T follicular helper cell (primary cell): ENCODE measurements around the gene KANK3.
A peak's percentile ranks its signal among the peaks of the same experiment; 100 is the strongest.
"Not testable (repeated sequence)": the region's sequence is repeated elsewhere in the genome, so short reads cannot be mapped to it uniquely, and the experiment has no call there.

ENCODE experiments used
- DNase-seq: peaks from one replicate; pipeline ENCODE4 v3.0.0-alpha.2; 2020; ENCODE audit warnings: low read depth
- total RNA-seq, 2 experiments: gene quantifications; one replicate each; lab custom pipeline; 2026; lab: John Stamatoyannopoulos, UW

The KANK3 gene
- total RNA-seq: 0.87 to 5.4 reads per million in 2 experiments

DNA sequence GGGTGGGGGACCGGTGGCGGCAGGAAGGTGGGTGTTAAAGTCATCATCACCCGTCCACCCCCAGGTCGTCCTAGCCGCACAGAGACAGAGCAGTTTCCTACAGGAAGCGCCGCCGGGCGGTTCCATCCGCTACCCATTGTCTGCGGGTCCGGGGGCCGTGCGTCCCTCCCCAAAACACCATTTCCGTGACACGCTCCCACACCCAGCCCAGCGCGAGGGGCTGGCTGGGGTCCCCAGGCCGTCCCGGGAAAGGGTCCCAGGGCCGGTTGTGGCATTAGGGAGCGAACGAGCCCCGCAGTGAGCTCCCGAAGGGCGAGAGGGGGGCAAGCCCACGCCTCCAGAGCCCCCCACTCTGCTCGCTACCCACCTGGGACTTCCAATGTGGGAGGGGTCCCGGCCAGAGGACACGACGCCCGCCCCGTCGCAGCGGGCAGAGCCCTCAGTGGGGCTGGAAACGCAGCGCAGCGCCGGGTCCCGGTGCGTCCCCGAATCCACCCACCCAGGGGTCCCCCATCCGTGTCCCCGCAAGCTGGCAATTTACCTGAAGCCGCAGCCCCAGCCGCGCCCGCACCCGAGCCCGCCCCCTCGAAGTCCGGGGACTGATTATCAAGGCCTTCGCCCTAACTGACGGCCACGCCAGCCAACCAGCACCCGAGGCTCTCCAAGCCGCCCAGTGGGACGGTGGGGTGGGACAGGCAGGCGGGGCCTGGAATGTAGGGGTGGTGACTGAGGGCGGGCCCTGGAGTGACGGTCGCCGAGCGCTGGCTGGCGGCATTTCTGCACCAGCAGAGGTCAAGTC lies at the start of gene KANK3:
Gene KANK3 (minus strand): TSS at position 579 of the 799 bp plus-strand sequence. CDS start 5,434 bp downstream, outside the sequence.
- peak; percentile 85 for DNase-seq

DNA sequence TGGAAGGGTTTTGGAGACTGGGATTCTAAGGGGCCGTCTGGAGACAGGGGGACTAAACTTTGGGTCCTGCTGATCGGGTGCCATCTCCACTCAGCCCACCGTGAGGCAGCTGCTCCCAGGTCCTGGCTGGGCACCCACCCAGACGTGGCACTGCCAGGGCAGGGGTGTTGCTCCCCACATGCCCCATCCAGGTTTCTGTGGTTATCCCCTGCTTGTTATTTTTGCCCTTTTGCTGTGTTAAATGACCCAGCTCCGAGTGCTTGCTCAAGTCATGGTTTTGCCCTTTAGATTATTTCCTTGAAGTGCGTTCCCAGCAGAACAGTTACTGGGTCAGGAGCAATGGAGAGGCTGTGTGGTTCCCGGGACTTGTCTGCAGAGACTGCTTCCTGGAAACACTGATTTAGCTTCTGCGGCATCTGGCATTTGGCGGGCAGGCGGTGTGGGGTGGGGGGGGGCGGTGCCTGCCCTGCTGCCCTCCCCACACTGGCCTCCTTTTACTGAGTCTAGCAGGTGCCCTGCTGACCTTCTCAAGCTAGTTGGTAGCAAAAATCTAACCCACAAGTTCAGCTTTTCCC lies 49.0 kb upstream of the KANK3 start:
- DNase-seq: no peak

DNA sequence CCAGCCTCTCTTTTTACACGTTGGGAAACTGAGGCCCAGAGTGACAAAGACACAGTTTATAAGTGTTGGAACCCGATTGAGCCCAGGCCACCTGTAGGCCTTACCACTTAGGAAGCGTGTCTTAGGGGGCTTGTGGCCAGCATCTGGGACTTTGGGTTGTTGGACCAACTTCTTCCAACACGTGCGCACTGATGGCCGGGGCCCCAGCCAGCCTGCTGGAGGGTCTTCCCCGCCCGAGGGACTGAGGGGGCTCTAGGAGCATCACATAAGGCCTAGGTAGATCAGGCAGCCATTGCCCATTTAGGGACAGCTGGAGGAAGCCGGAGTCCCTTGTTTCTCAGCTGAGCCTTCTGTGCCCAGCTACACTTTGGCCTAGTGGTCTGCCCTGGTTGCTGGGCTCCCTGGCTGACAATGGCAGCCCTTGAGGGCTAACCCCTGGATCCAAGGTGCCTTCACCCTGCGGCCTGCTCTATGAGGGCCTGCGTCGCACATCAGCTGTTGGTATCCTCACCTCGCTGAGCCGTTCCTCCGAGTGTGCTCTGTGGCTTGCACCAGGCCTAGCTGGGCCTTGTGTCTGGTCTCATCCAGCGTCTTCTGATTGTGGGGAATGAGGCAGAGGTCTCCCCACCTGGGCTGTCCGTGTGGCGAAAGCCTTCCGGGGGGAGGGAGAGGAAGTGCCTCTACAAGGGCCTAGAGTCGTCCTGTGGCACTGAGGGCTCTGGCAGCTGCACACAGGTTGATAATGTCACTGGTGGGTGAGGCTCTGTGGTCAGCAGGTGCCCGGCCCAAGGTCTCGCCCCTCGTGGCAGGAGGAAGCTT lies 48.3 kb upstream of the KANK3 start:
- DNase-seq: no peak

DNA sequence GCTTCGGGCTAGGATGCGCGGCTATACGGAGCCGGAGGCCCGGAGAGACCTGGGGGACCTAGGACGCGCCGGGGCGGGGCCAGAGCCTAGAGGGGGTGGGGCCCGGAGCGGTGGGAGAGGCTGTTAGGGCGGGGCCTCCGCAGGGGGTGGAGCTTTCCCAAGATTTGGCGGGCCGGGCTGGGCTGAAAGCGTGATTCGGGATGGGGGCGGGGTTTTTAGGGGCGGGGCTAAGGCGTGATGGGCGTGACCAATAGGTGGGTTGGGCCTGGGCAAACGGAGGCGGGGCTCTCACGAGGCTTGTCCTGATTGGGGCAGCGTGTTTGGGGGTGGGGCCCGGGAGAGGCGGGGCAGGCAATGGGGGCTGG lies 47.5 kb upstream of the KANK3 start:
- DNase-seq: peak; percentile 89

DNA sequence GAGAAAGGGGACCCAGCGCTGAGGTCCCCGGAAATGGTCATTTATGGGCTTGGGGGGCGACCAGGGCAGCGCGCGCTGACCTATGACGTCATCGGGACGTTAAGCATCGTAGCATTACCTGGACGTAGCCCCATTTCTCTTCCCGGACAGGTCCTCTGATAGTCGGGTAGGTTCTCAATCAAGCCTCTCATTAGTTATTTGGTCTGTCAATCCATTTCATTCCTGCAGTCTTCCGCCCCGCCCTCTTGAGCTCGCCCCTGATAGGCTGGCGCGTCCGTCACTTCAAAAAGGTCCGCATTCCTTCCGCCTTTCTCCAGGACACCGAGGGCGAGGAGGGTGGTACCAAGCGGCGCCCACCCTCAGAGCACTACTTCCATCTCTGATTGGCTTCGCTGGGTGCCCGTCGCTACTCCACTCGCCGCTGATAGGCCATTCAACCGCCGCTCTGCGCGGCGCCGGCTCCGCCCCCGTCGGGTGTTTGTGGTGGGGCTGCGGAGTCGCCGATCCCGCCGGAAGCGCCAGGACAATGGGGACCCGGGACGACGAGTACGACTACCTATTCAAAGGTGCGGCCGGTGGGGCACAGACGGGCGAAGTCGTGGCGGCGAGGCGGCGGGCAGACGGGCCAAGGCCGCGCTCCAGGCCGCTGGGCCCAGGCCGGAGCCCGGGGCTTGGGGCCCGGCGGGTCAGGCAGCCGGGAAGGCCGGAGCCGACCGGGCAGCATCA lies 47.0 kb upstream of the KANK3 start, which contains the start of gene RAB11B:
Gene RAB11B (plus strand): TSS at position 470 of the 726 bp plus-strand sequence. CDS start 57 bp downstream, at position 527.
- peak; percentile 97 for DNase-seq

DNA sequence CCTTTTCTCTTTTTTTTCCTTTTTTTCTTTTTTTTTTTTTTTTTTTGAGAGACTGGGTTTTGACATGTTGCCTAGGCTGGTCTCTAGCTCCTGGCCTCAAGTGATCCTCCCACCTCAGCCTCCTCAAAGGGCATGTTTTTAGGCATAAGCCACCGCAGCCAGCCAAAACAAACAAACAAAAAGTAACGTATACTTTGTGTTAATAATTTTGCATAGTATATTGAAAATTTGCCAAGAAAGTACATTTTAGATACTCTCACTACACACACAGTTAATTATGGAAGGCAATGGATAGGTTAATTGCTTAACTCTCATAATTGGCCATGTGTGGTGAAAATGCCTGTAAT lies 45.5 kb upstream of the KANK3 start:
- no peak for DNase-seq

DNA sequence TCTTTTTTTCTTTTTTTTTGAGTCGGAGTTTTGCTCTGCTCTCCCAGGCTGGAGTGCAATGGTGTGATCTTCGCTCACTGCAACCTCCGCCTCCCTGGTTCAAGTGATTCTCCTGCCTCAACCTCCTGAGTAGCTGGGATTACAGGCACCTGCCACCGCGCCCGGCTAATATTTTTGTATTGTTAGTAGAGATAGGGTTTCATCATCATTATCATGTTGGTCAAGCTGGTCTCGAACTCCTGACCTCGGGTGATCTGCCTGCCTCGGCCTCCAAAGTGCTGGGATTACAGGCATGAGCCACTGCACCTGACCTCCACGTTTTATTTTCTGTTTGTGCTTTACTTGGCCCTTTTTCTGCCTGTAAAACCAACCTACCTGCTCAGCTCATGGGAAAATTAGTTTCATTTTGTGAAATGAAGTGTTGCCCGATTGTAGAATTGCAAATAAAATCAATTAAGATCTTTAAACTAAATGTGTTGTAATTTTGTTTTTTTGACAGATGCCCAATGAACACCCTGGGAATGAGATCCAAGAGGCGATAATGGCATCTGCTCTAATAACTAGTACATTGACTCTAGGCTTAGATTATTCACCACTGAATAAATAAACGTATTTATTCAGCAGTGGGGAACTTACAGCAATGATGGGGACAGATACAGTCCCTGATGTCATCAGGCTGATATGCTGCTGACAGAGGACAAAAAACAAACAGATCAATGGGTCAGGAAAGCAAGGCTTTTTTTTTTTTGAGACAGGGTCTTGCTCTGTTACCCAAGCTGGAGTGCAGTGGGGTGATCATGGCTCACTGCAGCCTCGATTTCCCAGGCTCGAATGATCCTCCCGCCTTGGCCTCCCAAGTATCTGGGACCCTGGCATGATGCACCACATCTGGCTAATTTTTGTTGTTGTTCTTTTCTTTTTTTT lies 44.9 kb upstream of the KANK3 start:
- DNase-seq: no peak

DNA sequence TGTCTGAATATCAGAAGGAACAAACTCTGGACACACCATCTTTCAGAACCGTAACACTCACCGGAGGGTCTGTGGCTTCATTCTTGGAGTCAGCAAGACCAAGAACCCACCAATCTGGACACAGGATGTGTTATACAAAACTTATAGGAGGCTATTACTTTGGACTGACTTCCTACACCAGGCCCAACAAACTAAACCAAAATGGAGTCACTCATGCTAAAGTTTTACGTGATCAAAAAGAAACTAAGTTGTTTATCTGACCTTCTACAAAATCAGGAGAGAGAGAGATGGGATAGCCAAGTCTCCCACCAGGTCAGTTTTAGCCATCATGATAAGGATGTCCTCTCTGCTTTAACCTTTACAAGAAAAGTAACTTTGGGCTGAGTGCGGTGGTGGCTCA lies 43.9 kb upstream of the KANK3 start:
- no peak for DNase-seq

DNA sequence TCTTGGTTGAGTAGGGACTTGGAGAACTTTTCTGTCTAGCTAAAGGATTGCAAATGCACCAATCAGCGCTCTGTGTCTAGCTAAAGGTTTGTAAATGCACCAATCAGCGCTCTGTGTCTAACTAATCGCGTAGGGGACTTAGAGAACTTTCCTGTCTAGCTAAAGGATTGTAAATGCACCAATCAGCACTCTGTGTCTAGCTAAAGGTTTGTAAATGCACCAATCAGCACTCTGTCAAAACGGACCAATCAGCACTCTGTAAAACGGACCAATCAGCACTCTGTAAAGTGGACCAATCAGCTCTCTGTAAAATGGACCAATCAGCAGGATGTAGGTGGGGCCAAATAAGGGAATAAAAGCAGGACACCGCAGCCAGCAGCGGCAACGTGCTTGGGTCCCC lies 43.4 kb upstream of the KANK3 start:
- not testable (repeated sequence) for DNase-seq

DNA sequence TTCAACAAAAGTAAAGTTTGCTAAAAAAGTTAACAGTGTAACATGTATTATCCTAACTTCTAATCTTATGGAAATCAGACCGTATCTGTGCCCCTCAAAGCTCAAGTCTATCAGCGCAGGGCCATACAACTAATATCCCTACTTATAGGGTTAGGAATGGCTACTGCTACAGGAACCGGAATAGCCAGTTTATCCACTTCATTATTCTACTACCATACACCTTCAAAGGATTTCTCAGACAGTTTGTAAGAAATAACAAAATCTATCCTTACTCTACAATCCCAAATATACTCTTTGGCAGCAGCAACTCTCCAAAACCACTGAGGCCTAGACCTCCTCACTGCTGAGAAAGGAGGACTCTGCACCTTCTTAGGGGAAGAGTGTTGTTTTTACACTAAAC lies 42.5 kb upstream of the KANK3 start:
- DNase-seq: not testable (repeated sequence)

DNA sequence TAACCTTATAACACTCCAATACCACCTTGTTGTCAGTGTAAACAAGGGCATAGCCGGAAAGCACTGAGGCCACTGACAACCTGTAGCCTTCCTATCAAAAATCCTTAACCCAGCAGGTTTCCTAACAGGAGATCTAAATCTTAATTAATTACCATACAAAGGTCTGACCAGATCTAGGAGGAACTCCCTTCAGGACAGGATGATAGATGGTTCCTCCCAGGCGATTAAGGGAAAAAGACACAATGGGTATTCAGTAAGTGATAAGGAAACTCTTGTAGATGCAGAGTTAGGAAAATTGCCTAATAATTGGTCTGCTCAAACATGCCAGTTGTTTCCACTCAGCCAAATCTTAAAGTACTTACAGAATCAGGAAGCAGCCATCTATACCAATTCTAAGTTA lies 42.0 kb upstream of the KANK3 start:
- not testable (repeated sequence) for DNase-seq

DNA sequence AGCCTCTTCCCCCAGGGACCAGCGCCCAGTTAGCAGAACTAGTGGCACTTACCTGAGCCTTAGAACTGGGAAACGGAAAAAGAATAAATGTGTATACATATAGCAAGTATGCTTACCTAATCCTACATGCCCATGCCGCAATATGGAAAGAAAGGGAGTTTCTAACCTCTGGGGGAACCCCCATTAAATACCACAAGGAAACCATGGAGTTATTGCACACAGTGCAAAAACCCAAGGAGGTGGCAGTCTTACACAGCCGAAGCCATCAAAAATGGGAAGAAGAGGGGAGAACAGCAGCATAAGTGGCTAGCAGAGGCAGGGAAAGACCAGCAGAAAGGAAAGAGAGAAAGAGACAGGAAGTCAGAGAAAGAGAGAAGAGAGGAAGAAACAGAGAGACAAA lies 41.5 kb upstream of the KANK3 start:
- DNase-seq: not testable (repeated sequence)

DNA sequence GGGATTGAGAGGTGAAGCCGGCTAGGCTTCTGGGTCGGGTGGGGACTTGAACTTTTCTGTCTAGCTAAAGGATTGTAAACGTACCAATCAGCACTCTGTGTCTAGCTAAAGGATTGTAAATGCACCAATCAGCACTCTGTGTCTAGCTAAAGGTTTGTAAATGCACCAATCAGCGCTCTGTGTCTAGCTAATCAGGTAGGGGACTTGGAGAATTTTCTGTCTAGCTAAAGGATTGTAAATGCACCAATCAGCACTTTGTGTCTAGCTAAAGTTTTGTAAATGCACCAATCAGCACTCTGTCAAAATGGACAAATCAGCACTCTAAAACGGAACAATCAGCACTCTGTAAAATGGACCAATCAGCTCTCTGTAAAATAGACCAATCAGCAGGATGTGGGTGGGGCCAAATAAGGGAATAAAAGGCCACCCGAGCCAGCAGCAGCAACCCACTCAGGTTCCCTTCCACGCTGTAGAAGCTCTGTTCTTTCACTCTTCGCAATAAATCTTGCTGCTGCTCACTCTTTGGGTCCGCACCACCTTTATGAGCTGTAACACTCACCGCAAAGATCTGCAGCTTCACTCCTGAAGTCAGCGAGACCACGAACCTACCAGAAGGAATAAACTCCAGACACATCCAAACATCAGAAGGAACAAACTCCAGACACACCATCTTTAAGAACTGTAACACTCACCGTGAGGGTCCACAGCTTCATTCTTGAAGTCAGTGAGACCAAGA lies 36.3 kb upstream of the KANK3 start:
- DNase-seq: not testable (repeated sequence)

DNA sequence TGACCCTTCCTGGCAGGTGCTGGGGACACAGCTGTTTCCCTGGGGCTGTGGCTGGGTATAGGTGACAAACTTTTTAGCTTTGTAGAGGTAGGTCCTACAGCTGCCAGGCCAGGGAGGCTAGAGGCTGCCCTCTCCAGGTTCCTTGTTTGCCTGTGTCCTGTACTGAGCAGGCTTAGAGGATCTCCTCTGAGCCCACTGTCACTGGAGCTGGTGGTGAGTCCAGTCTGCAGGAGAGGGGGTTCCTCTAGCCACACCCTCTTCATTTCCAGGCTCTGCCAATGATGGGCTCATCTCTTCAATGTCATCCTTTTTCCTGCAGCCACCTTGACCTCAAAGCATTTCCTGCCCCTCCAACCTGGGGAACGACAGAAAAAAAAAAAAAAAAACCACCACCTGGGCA lies 34.5 kb upstream of the KANK3 start:
- DNase-seq: no peak

DNA sequence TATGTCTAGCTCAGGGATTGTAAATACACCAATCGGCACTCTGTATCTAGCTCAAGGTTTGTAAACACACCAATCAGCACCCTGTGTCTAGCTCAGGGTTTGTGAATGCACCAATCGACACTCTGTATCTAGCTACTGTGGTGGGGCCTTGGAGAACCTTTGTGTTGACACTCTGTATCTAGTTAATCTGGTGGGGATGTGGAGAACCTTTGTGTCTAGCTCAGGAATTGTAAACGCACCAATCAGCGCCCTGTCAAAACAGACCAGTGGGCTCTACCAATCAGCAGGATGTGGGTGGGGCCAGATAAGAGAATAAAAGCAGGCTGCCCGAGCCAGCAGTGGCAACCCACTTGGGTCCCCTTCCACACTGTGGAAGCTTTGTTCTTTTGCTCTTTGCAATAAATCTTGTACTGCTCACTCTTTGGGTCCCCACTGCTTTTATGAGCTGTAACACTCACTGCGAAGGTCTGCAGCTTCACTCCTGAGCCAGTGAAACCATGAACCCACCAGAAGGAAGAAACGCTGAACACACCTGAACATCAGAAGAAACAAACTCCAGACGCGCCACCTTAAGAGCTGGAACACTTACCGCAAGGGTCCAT lies 33.4 kb upstream of the KANK3 start:
- not testable (repeated sequence) for DNase-seq

DNA sequence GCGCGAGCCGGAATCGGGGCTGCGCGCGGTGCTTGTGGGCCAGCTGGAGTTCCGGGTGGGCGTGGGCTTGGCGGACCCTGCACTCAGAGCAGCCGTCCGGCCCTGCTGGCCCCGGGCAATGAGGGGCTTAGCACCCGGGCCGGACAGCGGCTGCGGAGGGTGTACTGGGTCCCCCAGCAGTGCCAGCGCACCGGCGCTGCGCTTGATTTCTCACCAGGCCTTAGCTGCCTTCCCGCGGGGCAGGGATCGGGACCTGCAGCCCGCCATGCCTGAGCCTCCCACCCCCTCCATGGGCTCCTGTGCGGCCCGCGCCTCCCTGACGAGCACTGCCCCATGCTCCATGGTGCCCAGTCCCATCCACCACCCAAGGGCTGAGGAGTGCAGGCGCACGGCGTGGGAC lies 32.7 kb upstream of the KANK3 start:
- not testable (repeated sequence) for DNase-seq

DNA sequence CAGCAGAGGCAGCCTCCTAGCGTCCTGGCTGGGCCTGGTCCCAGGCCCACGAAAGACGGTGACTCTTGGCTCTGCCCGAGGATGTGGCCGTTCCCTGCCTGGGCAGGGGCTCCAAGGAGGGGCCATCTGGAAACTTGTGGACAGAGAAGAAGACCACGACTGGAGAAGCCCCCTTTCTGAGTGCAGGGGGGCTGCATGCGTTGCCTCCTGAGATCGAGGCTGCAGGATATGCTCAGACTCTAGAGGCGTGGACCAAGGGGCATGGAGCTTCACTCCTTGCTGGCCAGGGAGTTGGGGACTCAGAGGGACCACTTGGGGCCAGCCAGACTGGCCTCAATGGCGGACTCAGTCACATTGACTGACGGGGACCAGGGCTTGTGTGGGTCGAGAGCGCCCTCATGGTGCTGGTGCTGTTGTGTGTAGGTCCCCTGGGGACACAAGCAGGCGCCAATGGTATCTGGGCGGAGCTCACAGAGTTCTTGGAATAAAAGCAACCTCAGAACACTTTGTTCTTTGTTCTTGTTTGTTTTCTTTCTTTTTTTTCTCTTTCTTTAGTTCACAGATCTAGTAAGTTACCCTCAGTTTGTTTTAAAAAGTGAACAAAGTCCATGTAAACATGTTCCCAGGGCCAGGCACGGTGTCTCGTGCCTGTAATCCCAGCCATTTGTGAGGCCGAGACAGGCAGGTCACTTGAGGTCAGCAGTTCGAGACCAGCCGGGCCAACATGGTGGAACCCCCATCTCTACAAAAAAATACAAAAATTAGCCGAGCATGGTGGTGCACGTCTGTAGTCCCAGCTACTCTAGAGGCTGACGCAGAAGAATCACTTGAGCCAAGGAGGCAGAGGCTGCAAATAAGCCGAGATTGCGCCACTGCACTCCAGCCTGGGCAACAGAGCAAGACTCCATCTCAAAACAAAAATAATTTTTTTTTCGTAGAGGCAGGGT lies 31.1 kb upstream of the KANK3 start:
- DNase-seq: no peak

DNA sequence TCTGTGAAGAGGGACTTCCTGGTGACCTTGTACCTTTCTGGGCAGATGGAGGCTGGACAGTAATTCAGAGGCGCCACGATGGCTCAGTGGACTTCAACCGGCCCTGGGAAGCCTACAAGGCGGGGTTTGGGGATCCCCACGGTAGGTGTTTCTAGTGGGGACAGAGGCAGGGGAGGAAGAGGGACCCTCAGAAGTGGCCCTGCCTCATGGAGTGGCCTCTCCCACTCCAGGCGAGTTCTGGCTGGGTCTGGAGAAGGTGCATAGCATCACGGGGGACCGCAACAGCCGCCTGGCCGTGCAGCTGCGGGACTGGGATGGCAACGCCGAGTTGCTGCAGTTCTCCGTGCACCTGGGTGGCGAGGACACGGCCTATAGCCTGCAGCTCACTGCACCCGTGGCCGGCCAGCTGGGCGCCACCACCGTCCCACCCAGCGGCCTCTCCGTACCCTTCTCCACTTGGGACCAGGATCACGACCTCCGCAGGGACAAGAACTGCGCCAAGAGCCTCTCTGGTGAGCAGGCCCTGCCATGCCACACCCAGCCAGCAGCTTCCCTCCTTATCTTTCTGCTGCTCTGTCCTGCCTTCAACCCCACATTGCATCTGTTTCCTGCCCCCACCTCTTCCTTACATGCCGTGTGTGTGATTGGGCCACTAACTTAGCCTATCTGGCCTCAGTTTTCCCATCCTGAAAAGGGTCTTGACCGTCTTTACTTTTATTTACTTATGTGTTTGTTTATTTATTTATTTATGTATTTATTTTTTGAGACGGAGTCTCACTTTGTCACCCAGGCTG lies 28.1 kb upstream of the KANK3 start:
- DNase-seq: no peak
